CMK (cell line): ENCODE results near the gene TSPAN18.

ENCODE experiments used
- DNase-seq: peaks from one replicate; pipeline ENCODE4 v3.0.0-alpha.2; 2010; ENCODE audit warnings: low read depth

TSPAN18 gene

DNA sequence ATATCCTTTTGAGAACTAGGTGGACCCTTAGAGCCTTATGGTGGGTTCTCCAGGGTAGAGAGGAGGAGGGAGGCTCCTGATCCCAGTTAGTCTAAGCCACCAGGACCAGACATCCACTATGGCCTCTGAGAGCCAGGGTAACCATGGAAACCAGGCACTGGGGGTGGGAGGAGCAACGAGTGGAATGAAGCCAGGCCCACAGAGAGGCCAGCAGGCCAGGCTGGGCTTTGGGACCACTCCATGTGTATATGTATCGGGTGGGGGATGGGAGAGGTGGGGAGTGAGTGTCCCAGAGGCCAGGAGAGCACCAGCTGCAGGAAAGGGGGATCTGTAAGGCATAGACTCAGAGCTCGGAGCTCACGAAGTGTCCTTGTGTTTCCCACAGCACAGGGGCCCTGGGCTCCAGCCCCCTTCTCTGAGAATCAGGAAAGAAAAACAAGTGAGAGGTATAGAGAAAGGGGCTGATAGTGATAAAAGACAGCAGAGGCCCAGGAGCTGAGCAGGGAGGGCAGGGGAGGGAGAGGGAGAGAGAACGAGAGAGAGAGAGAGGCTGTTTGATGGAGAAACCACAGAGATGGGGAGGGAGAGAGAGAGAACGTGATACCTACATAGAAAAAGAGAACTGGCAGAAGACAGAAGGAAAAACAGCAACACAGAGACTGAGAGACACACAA lies 15.5 kb upstream of the TSPAN18 start:
- no peak for DNase-seq

DNA sequence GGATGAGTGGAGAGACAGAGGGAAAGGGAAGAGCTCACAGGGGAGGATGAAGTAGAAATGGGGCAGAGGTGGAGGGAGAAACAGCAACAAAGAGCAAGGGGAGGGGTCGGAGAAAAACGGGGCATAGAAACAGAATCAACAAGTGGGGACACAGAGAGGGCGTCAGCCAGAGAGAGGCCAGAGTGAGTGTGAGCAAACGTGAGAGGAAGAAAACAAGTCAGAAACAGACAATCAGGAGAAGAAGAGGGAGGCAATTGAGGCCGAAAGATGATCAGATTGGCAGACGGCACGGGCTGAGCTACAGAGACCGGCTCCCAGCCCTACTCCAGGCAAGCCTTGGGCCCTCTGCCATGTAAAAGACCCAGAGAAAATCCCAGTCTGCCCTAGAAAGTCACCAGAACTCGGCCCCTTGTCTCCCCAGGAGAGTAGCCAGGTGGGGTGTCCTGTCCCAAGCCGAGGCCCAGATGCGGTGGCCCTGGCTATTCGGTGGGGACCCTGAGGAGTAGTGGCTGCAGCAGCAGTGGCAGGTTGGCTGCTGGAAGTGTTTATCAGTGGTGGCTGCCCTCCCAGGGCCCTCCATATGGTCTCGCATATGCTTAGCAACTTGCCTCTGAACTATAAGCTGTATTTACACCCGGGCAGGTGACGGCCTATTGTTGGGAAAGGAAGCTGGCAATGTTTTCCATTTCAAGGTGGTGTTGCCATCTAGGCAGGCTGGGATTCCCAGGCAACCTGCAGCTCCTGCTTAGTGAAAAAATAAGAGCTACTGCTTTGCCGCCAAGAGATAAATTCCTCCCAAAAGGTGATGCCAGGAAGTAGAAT lies 14.8 kb upstream of the TSPAN18 start:
- no peak for DNase-seq

DNA sequence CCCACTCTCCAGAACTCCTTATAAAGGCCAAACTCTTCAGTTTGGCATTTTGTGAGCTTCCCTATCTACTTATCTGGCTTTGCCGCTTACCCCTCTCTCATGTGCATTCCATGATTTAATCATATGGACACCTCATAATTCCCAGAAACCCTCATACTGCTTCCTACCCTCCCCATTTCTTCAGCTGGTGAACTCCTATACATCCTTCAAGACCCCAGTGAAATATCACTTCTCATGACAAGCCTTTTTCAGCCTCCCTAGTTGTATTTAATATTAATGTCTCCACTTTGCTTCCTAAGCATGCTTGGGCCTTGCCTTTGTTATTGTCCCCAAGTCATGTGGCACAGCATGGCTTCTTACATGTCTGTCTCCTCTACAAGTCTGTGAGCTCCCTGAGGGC lies 13.7 kb upstream of the TSPAN18 start:
- no peak for DNase-seq

DNA sequence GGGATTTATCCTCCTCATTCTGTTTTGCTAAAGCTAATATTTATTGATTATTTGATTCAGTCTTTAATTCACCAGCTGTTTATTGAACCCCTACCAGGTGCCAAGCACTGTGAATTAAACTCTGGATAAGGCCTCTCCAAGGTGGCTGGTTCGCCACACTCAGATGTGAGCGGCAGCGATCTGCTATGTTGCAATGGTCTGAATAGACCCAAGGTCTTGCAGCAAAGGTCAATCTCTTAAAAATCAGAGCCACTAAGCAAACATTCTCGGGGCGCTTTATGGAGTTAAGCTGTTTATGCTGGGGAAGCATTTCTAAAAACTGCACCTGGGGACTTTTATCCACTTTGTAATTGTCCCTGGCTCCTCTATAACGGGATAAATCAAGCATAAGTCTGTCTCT lies 10.5 kb upstream of the TSPAN18 start:
- DNase-seq = no peak

DNA sequence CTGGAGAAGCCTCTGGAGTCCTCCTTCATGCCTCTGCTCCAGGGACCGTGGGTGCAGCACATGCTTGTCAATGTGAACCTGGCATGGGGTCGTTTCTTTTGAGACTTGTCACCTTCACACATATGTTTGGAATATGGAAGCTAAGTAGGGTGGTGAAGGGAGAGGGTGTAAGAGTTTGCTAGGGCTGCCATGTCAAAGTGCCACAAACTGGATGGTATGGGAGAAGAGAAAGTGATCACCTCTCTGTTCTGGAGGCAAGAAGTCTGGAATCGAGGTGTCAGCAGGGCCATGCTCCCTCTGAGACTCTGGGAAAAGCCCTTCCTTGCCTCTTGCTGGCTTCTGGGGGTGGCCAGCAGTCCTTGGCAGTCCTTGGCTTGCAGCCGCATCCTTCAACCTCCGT lies 8.7 kb upstream of the TSPAN18 start:
- no peak for DNase-seq

DNA sequence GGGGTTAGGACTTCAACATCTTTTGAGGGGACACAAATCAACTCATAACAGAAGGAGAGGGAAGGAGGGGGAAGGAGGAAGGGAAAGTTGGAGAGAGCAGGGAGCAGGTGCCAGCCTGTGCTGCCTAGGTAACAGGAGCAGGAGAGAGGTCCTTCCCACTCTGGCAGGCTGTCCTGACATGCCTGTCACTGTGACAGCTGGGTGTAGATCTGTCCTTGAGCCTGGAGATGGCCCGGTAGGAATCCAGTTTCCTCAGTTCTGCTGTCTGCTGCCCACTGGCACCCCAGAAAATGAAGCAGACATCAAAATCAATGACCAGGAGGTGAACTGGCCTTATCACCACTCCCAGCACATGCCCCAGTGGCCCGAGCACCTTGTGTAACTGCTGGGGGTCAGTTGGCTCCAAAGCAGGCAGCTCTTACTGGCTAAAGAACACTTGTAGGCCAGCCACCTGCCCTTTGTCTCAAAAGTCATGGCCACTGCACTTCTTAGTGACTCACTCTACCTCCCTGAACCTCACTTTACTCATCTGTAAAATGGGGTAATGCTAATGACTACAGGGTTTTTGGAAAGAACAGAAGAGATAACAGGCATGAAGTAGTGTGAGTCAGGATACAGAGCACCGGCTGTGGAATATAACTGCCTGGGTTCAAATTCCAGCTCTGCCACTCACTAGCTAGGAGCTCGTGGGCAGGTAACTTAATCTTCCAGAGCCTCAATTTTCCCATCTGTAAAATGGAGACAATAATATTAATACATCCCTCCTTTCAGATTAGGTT lies 8.0 kb upstream of the TSPAN18 start:
- no peak for DNase-seq

GRCh38 chr11:44725016-44725685 lies 1.6 kb upstream of the TSPAN18 start:
- no peak for DNase-seq

DNA sequence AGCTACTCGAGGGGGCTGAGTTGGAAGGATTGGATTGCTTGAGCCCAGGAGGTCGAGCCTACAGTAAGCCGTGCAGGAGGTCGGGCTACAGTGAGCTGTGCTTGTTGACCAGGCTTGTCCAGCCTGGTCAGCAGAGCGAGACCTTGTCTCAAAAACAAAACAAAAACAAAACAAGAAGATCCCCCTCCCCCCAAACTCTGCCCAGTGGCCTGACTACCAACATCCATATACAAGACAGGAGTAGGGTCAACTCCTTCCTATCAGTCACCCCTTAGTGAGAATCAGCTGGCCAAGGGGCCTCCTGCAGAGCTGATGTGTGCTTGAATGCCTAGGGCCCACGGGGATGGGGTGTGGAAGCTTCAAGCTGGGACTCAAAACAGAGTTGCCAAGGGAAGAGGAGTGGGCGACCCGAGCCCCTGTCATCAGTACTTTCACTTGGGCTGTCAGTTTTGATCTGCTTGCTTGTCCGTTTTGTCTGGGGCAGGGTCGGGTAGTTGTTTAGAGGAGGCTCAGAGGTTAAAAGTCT lies 942 bp upstream of the TSPAN18 start:
- no peak for DNase-seq

DNA sequence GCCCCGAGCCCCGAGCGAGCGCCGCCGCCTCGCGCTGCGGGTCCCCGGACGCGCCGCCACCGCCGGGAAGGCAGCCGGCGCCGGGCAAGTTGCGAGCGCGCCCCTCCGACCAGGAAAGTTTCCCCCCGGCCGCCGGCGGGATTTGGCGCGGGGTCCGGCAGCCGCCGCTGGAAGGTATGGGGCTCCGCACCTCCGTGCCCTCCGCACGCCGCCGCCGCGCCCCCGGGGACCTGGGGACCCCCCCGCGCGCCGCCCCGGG lies 281 bp downstream of the TSPAN18 start:
- DNase-seq = no peak

- DNase-seq = peak; percentile 49
Observed at GRCh38 chr11:44727373-44728287, 868 bp downstream of the TSPAN18 start.

DNA sequence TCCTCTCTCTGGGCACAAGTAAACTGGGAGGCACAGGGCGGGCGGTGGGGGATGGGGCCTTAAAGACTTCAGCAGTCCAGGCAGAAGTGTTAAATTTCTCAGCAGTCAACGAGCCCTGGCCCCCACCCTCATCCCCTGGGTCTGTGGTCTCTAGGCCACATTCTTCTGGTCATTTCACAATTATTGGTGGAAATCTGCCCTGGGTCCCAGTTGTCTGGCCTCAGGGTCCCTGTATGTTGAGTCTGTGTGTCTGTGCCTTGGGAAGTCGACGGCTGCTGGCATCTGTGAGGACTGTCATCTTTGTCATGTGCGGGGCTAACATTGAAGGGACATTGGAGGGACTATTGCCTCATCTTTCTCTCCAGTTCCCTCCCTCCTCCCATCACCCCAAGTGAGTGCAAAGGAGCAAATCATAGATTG lies 1.7 kb downstream of the TSPAN18 start:
- no peak for DNase-seq

- DNase-seq = no peak
Observed at GRCh38 chr11:44729063-44729462, 2.3 kb downstream of the TSPAN18 start.

DNA sequence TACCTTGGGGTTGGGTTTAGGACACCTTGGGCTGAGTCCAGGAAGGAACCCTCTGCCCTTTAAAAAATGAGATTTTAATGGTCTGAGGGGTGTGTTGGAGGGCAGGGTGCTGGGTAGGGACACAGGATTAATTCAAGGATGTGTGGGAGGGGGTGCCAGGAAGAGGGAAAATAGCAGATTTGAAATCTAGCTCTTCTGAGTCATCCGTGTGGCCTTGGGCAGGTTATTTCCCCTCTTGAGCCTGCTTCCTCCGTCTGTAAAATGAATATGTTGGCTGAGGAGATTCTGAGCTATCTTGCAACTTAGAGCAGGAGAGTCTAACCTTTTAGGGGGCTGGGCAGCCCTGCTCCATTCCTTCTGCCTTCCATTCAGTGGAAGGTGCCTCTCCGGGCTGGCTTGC lies 3.0 kb downstream of the TSPAN18 start:
- no peak for DNase-seq

- no peak for DNase-seq
Observed at GRCh38 chr11:44730775-44731174, 4.0 kb downstream of the TSPAN18 start.

- DNase-seq = no peak
Observed at GRCh38 chr11:44731685-44732430, 5.1 kb downstream of the TSPAN18 start.

- DNase-seq = no peak
Observed at GRCh38 chr11:44732564-44732963, 5.8 kb downstream of the TSPAN18 start.

GRCh38 chr11:44733877-44734276 lies 7.1 kb downstream of the TSPAN18 start:
- no peak for DNase-seq

DNA sequence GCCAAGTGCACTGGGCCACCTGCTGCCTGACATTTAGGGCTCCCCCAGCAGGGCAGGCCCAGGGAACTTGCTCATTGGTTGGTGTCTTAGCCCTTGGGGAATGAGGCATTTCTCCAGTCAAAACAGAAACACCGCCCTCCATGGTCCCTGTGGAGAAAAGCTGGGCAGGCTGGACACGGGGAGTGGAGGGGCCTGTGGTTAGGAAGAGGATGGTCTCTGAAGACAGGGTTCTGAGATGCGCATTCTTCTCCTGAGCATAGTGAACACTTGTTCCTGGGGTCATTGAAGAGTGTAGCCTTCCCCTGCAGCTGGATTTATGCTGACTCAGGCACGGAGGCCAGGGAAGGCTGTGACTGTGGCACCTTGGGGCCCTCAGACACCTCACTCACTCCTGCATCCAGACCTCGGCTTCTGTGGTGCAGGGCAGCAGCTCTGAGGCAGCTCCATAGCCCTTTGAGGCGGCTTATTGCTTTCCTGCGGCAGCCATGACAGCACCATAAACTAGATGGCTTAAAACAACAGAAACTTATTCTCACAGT lies 8.2 kb downstream of the TSPAN18 start:
- DNase-seq = no peak

DNA sequence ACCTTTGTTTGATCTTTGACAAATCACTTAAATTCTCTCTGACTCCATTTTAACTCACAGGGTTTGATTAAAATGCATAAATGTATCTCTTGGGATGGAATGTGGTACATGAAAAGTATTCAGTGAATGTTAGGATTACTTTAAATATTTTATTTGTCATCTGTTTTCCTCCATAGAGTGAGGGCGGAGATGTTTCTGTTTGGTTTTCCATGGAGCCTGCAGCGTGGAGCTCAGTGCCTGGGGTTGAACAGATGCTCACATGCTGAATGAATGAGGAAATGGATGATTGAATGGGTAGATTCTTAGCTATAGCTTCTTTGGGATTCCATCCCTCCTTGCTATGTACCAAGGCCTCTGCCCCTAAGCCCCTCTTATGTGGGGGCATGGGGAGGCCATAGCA lies 10.0 kb downstream of the TSPAN18 start:
- no peak for DNase-seq
